ENCODE data around the gene PTPMT1.
"Not testable (repeated sequence)": the region's sequence is repeated elsewhere in the genome, so short reads cannot be mapped to it uniquely, and the experiment has no call there.

Gene PTPMT1

DNA sequence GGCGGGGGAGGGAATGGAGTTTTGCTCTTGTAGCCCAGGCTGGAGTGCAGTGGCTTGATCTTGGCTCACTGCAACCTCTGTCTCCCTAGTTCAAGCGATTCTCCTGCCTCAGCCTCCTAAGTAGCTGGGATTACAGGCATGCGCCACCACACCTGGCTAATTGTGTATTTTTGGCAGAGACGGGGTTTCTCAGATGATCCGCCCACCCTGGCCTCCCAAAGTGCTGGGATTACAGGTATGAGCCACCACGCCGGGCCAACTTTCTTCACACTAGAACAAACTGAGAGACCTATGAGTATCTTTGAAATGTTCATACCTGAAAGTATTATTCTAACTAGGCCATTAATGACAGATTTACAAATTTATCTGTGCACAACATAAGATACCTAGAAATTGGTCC is 19.1 kb upstream of the PTPMT1 start:
- not testable (repeated sequence) for H2BK120ac ChIP-seq (ENCODE audit: low read depth, low read length); H3K27ac ChIP-seq (ENCODE audit: low read length, poor library complexity, severe bottlenecking); H3K23ac ChIP-seq (ENCODE audit: low read length in 2 of 2); H3K4me1 ChIP-seq (ENCODE audit: control insufficient read depth, insufficient read depth, low read depth, low read length); H3K27me3 ChIP-seq (ENCODE audit: control insufficient read depth in 1 of 2, insufficient read depth in 1 of 2, low read length in 2 of 2); H4K91ac ChIP-seq (ENCODE audit: low read length); H2AK5ac ChIP-seq (ENCODE audit: low read length, severe bottlenecking); H2AFZ ChIP-seq (ENCODE audit: low read depth, low read length); H3K14ac ChIP-seq (ENCODE audit: low read length in 2 of 2); H2BK5ac ChIP-seq (ENCODE audit: low read depth, low read length, poor library complexity, severe bottlenecking); H3K4me2 ChIP-seq (ENCODE audit: low read length, poor library complexity, severe bottlenecking); H4K8ac ChIP-seq (ENCODE audit: low read length); H3K9ac ChIP-seq (ENCODE audit: low read length); H3K79me1 ChIP-seq (replicated peaks; ENCODE audit: low read length, poor library complexity, severe bottlenecking); H3K4ac ChIP-seq (ENCODE audit: low read depth in 1 of 2, low read length in 2 of 2); H3K4me3 ChIP-seq (ENCODE audit: insufficient read depth in 1 of 2, low read depth in 1 of 2, low read length in 2 of 2); H2BK15ac ChIP-seq (ENCODE audit: low read depth, poor library complexity, severe bottlenecking); H3K18ac ChIP-seq (ENCODE audit: low read depth in 1 of 2, low read length in 2 of 2); H2BK12ac ChIP-seq (ENCODE audit: low read length in 2 of 2); DNase-seq; H3K9me3 ChIP-seq (ENCODE audit: control insufficient read depth, low read length)
- peaks cover 4 to 14% of the 10 kb centered on the region in 2 experiments for H3K36me3 ChIP-seq (ENCODE audit: control insufficient read depth in 1 of 2, insufficient read depth in 2 of 2, low read depth in 1 of 2, low read length in 2 of 2)
- 100% methylated on average over 3 of the region's 7 CpGs for WGBS

DNA sequence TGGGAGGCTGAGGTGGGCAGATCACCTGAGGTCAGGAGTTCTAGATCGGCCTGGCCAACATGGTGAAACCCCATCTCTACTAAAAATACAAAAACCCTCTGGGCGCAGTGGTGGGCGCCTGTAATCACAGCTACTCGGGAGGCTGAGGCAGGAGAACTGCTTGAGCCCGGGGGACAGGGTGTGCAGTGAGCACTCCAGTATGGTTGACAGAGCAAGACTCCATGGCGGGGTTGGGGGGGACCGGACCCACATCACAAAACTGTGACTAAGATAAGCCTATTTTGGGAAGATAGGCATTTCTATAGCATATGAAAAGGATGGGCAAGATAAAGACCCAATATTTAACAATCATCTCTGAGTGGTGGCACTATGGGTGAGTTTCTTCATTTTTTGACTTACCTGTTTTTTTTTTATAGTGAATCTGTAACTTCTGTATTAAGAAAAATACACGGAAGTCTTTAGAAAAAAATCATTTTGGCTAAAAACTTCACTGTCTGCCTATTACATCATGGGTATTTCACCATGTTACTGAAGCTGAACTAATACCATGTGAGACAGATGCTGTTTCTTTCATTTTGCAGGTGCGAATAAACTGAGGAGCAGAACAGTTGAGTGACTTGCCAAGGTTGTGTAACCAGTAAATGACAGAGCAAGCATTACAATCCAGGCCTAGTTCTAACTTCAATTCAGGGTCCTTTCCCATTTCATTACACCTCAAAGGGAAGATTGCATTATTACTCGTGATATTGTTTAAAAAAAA is 14.9 kb upstream of the PTPMT1 start:
- peak; percentile 10 for DNase-seq
- no peak overlapping the region for H2AFZ ChIP-seq (ENCODE audit: low read depth, low read length)
- H4K91ac ChIP-seq (ENCODE audit: low read length) = no peak overlapping the region
- no peak overlapping the region for H3K14ac ChIP-seq (ENCODE audit: low read length in 2 of 2)
- H3K9me3 ChIP-seq (ENCODE audit: control insufficient read depth, low read length) = no peaks in the 10 kb centered on the region
- H2BK15ac ChIP-seq (ENCODE audit: low read depth, poor library complexity, severe bottlenecking) = no peak overlapping the region
- H3K18ac ChIP-seq (ENCODE audit: low read depth in 1 of 2, low read length in 2 of 2) = no peak overlapping the region
- WGBS = over 99% methylated on average over 7 of the region's 10 CpGs
- peak overlapping the region in 1 of 2 experiments; percentile 97 for H3K4me3 ChIP-seq (ENCODE audit: insufficient read depth in 1 of 2, low read depth in 1 of 2, low read length in 2 of 2)
- no peak overlapping the region for H3K23ac ChIP-seq (ENCODE audit: low read length in 2 of 2)
- H3K27me3 ChIP-seq (ENCODE audit: control insufficient read depth in 1 of 2, insufficient read depth in 1 of 2, low read length in 2 of 2) = no peaks in the 10 kb centered on the region
- H3K4me1 ChIP-seq (ENCODE audit: control insufficient read depth, insufficient read depth, low read depth, low read length) = peaks cover 7% of the 10 kb centered on the region
- H3K79me1 ChIP-seq (replicated peaks; ENCODE audit: low read length, poor library complexity, severe bottlenecking) = no peaks in the 10 kb centered on the region
- H4K8ac ChIP-seq (ENCODE audit: low read length) = no peak overlapping the region
- no peak overlapping the region for H3K4ac ChIP-seq (ENCODE audit: low read depth in 1 of 2, low read length in 2 of 2)
- no peak overlapping the region for H2AK5ac ChIP-seq (ENCODE audit: low read length, severe bottlenecking)
- no peak overlapping the region for H3K27ac ChIP-seq (ENCODE audit: low read length, poor library complexity, severe bottlenecking)
- H3K36me3 ChIP-seq (ENCODE audit: control insufficient read depth in 1 of 2, insufficient read depth in 2 of 2, low read depth in 1 of 2, low read length in 2 of 2) = peaks cover 6 to 7% of the 10 kb centered on the region in 2 experiments
- H2BK120ac ChIP-seq (ENCODE audit: low read depth, low read length) = no peak overlapping the region
- peak overlapping the region; percentile 99 for H3K9ac ChIP-seq (ENCODE audit: low read length)
- no peak overlapping the region for H3K4me2 ChIP-seq (ENCODE audit: low read length, poor library complexity, severe bottlenecking)
- no peak overlapping the region for H2BK12ac ChIP-seq (ENCODE audit: low read length in 2 of 2)
- no peak overlapping the region for H2BK5ac ChIP-seq (ENCODE audit: low read depth, low read length, poor library complexity, severe bottlenecking)

DNA sequence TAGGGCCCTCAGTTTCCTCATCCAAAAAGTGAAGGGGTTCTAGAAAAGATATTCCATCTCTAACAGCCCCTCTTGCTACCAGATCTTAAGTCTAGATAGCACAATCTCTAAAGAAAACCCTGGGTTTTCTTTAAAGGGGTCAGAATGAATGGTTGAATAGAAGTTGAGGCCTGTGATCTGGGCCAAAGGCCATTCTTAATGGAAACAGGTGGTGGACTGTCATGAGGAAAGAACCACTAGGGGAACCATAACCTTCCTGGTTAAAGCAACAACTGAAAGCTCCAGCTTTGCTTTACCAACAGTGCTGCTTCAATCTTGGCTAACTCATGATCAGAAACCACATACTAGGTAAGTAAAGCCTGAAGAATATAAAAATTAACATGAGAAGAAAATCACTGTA is 14.3 kb upstream of the PTPMT1 start:
- peak overlapping the region; percentile 99 for H3K9ac ChIP-seq (ENCODE audit: low read length)
- no peak overlapping the region for H2BK120ac ChIP-seq (ENCODE audit: low read depth, low read length)
- no peak overlapping the region for H2BK12ac ChIP-seq (ENCODE audit: low read length in 2 of 2)
- no peak overlapping the region for H3K27ac ChIP-seq (ENCODE audit: low read length, poor library complexity, severe bottlenecking)
- no peak overlapping the region for H2BK15ac ChIP-seq (ENCODE audit: low read depth, poor library complexity, severe bottlenecking)
- H3K36me3 ChIP-seq (ENCODE audit: control insufficient read depth in 1 of 2, insufficient read depth in 2 of 2, low read depth in 1 of 2, low read length in 2 of 2) = peaks cover 6 to 7% of the 10 kb centered on the region in 2 experiments
- no peak overlapping the region for H3K23ac ChIP-seq (ENCODE audit: low read length in 2 of 2)
- H3K4me3 ChIP-seq (ENCODE audit: insufficient read depth in 1 of 2, low read depth in 1 of 2, low read length in 2 of 2) = peak overlapping the region in 1 of 2 experiments; percentile 97
- H3K4me1 ChIP-seq (ENCODE audit: control insufficient read depth, insufficient read depth, low read depth, low read length) = peaks cover 7% of the 10 kb centered on the region
- no peaks in the 10 kb centered on the region for H3K9me3 ChIP-seq (ENCODE audit: control insufficient read depth, low read length)
- H4K8ac ChIP-seq (ENCODE audit: low read length) = no peak overlapping the region
- no peak overlapping the region for H2AK5ac ChIP-seq (ENCODE audit: low read length, severe bottlenecking)
- peak overlapping the region; percentile 23 for H3K4me2 ChIP-seq (ENCODE audit: low read length, poor library complexity, severe bottlenecking)
- no peak overlapping the region for H3K18ac ChIP-seq (ENCODE audit: low read depth in 1 of 2, low read length in 2 of 2)
- no peak overlapping the region for H2AFZ ChIP-seq (ENCODE audit: low read depth, low read length)
- no peaks in the 10 kb centered on the region for H3K27me3 ChIP-seq (ENCODE audit: control insufficient read depth in 1 of 2, insufficient read depth in 1 of 2, low read length in 2 of 2)
- H4K91ac ChIP-seq (ENCODE audit: low read length) = no peak overlapping the region
- no peaks in the 10 kb centered on the region for H3K79me1 ChIP-seq (replicated peaks; ENCODE audit: low read length, poor library complexity, severe bottlenecking)
- H2BK5ac ChIP-seq (ENCODE audit: low read depth, low read length, poor library complexity, severe bottlenecking) = no peak overlapping the region
- no peak overlapping the region for H3K14ac ChIP-seq (ENCODE audit: low read length in 2 of 2)
- DNase-seq = peak; percentile 66
- H3K4ac ChIP-seq (ENCODE audit: low read depth in 1 of 2, low read length in 2 of 2) = no peak overlapping the region

DNA sequence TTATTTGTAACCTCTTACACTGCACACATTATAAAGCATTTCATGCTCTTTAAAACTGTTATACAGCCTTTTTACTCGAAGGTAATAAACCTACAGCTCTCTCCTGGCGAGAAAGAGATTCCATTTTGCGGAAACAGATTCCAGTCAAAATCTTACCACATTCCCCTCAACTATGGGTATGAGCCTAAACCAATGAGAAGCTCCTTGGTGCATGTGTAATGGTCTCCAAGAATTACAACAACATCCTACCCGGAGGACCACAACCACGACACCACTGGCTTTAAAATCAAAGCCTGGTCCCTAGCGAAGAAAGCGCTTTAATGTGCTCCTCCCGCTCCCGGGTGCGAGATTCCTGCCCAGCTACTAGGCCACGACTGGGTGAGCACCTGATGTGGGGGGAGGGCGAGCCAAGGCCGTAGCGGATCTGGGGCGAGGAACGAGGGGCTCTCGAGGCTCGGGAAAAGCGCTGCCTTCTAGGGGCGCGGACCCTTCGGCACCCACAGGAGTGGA is 13.3 kb upstream of the PTPMT1 start:
- Histone ChIP-seq H3K79me1 (replicated peaks; ENCODE audit: low read length, poor library complexity, severe bottlenecking) (no peaks in the 10 kb centered on the region), H2BK120ac (ENCODE audit: low read depth, low read length) (no peak overlapping the region), H4K91ac (ENCODE audit: low read length) (peak overlapping the region; percentile 29), H3K4me3 (ENCODE audit: insufficient read depth in 1 of 2, low read depth in 1 of 2, low read length in 2 of 2) (peak overlapping the region; percentile 97 to 99), H3K36me3 (ENCODE audit: control insufficient read depth in 1 of 2, insufficient read depth in 2 of 2, low read depth in 1 of 2, low read length in 2 of 2) (peaks cover 6 to 7% of the 10 kb centered on the region in 2 experiments), H3K4ac (ENCODE audit: low read depth in 1 of 2, low read length in 2 of 2) (peak overlapping the region; percentile 88 to 95), H3K18ac (ENCODE audit: low read depth in 1 of 2, low read length in 2 of 2) (peak overlapping the region; percentile 97 to 100), H3K14ac (ENCODE audit: low read length in 2 of 2) (peak overlapping the region in 1 of 2 experiments; percentile 82), H3K4me2 (ENCODE audit: low read length, poor library complexity, severe bottlenecking) (peak overlapping the region; percentile 63), H3K23ac (ENCODE audit: low read length in 2 of 2) (peak overlapping the region in 1 of 2 experiments; percentile 54), H2BK12ac (ENCODE audit: low read length in 2 of 2) (peak overlapping the region in 1 of 2 experiments; percentile 7), H3K4me1 (ENCODE audit: control insufficient read depth, insufficient read depth, low read depth, low read length) (peaks cover 7% of the 10 kb centered on the region), H4K8ac (ENCODE audit: low read length) (peak overlapping the region; percentile 16), H3K9ac (ENCODE audit: low read length) (peak overlapping the region; percentile 99), H3K27ac (ENCODE audit: low read length, poor library complexity, severe bottlenecking) (peak overlapping the region; percentile 77), H2AK5ac (ENCODE audit: low read length, severe bottlenecking) (no peak overlapping the region), H3K27me3 (ENCODE audit: control insufficient read depth in 1 of 2, insufficient read depth in 1 of 2, low read length in 2 of 2) (no peaks in the 10 kb centered on the region), H3K9me3 (ENCODE audit: control insufficient read depth, low read length) (no peaks in the 10 kb centered on the region), H2BK15ac (ENCODE audit: low read depth, poor library complexity, severe bottlenecking) (no peak overlapping the region), H2BK5ac (ENCODE audit: low read depth, low read length, poor library complexity, severe bottlenecking) (no peak overlapping the region), H2AFZ (ENCODE audit: low read depth, low read length) (peak overlapping the region; percentile 8)
- peak; percentile 75 for DNase-seq
- 2% methylated on average over 22 of the region's 22 CpGs for WGBS
